Kidney epithelial cell (primary cell): ENCODE measurements around the gene THSD4. TPM values are rescaled to one million over a fixed set of nuclear protein-coding genes. Genes with fewer than 3 reads are reported as not detected.

ENCODE experiments used
- DNase-seq: peaks from one replicate; pipeline ENCODE4 v3.0.0-alpha.2; 2010; ENCODE audit warnings: low read depth
- H3K27me3 ChIP-seq: 2 replicates; pipeline ENCODE4 v1.6.0; 2011; ENCODE audit warnings: low read length; ENCODE audit not compliant: control insufficient read depth, insufficient read depth
- H3K36me3 ChIP-seq: 2 replicates; pipeline ENCODE4 v1.5.1; 2011; ENCODE audit warnings: low read length; ENCODE audit not compliant: control insufficient read depth, insufficient read depth
- H3K4me3 ChIP-seq: 2 replicates; pipeline ENCODE4 v1.5.1; 2011; ENCODE audit warnings: low read depth, mild to moderate bottlenecking, control low read depth, low read length
- total RNA-seq: library from RNA; depleted of rRNA; stranded (reverse); fragments of >200 nt; gene quantifications from 2 replicates; pipeline ENCODE4 v1.2.3, GENCODE V29; 2015
- TF ChIP-seq, protein P1 (sequence below): IDR thresholded peaks from 2 replicates; pipeline ENCODE4 v1.5.1; 2011; ENCODE audit warnings: mild to moderate bottlenecking, moderate library complexity, low read length, control low read depth, inconsistent platforms; ENCODE audit not compliant: insufficient read depth, poor library complexity, severe bottlenecking

THSD4 gene
- total RNA-seq, 1 donor from 2014 or later: 17.7 TPM

- TF ChIP-seq, protein P1, sequence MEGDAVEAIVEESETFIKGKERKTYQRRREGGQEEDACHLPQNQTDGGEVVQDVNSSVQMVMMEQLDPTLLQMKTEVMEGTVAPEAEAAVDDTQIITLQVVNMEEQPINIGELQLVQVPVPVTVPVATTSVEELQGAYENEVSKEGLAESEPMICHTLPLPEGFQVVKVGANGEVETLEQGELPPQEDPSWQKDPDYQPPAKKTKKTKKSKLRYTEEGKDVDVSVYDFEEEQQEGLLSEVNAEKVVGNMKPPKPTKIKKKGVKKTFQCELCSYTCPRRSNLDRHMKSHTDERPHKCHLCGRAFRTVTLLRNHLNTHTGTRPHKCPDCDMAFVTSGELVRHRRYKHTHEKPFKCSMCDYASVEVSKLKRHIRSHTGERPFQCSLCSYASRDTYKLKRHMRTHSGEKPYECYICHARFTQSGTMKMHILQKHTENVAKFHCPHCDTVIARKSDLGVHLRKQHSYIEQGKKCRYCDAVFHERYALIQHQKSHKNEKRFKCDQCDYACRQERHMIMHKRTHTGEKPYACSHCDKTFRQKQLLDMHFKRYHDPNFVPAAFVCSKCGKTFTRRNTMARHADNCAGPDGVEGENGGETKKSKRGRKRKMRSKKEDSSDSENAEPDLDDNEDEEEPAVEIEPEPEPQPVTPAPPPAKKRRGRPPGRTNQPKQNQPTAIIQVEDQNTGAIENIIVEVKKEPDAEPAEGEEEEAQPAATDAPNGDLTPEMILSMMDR: no peak
- DNase-seq: no peak
- Histone ChIP-seq H3K36me3 (no peaks in the 10 kb centered on the region), H3K4me3 (no peak overlapping the region), H3K27me3 (no peaks in the 10 kb centered on the region)
These were observed 7.8 kb upstream of the THSD4 start for GRCh38 chr15:71107501-71107815.

GRCh38 chr15:71109130-71109529, 6.1 kb upstream of the THSD4 start:
- no peaks in the 10 kb centered on the region for H3K36me3 ChIP-seq
- no peaks in the 10 kb centered on the region for H3K27me3 ChIP-seq
- DNase-seq: no peak
- TF ChIP-seq, protein P1: no peak
- no peak overlapping the region for H3K4me3 ChIP-seq

DNA sequence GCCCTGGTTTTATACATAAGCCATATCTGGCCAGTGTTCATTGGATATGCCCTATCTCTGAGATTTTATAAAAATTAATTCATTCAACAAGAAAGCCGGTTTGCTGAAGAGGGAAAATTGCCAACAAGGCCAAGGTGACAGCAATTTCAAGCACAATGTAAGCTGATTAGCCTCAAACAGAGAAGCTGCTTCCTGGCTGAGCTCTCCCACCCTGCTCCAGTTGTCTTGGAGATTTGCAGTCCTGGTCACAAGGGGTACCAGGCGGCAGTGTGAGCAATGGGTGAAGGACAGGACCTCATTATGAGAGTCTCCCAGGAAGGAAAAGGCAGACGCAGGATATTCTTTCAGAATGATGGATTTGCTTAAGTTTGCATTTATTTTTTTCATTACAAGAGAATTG, 5.4 kb upstream of the THSD4 start:
- Histone ChIP-seq H3K36me3 (no peaks in the 10 kb centered on the region), H3K4me3 (no peak overlapping the region), H3K27me3 (no peaks in the 10 kb centered on the region)
- TF ChIP-seq, protein P1: no peak
- no peak for DNase-seq

- no peak overlapping the region for H3K4me3 ChIP-seq
- H3K27me3 ChIP-seq: no peaks in the 10 kb centered on the region
- no peak for DNase-seq
- TF ChIP-seq, protein P1: no peak
- H3K36me3 ChIP-seq: no peaks in the 10 kb centered on the region
These were observed 4.7 kb upstream of the THSD4 start for GRCh38 chr15:71110405-71111180.

DNA sequence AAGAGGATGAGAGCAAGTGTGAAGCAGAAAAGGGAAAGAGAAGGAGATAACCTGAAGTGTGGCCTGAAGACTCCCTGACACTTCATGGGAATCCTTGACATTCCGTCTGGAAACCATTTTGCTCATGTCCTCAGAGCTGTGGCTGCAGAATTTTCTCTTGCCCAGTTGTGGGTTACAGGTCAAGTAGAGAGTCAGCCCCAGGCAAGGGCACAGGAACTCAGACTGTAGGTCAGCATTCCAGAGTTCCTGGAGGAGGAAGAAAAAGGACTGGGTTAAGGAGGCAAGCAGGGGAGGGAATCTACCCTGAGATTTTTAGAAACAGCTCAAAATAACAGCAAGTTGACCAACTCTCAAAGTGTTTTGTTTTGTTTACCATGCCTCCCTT, 4.1 kb upstream of the THSD4 start:
- Histone ChIP-seq H3K36me3 (no peaks in the 10 kb centered on the region), H3K27me3 (no peaks in the 10 kb centered on the region), H3K4me3 (no peak overlapping the region)
- TF ChIP-seq, protein P1: no peak
- no peak for DNase-seq

DNA sequence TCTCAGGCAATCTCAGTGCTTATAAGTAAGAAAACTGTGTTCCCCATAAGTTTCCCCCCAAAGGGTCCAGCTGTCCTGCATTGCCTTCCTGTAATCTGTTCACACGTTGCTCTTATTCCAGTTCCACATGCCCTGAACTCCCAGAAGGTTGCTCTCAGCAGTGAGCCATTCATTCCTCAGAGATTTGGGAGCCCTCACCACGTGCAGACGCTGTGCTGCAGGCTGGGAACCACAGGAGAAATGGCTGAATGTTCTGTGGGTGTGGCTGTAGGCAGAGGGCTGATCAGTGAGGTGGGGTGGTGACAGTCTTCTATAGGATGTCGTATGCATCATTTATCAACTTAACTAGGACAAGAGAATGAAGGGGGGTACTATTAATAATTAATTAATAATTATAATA, 3.3 kb upstream of the THSD4 start:
- TF ChIP-seq, protein P1: no peak
- no peaks in the 10 kb centered on the region for H3K36me3 ChIP-seq
- DNase-seq: no peak
- no peak overlapping the region for H3K4me3 ChIP-seq
- no peaks in the 10 kb centered on the region for H3K27me3 ChIP-seq
